Activated T-helper 1 cell treated with anti-CD3 and anti-CD28 coated beads, Interleukin-2, amount 50 U/mL, for 16 hours (primary cell): ENCODE results near the gene TTLL11.

Experiments
- DNase-seq, 2 donors: peaks; one replicate each; pipeline ENCODE4 v3.0.0-alpha.2; 2020; ENCODE audit warnings: low read depth in 1 of 2, low spot score in 1 of 2

TTLL11 gene

DNA sequence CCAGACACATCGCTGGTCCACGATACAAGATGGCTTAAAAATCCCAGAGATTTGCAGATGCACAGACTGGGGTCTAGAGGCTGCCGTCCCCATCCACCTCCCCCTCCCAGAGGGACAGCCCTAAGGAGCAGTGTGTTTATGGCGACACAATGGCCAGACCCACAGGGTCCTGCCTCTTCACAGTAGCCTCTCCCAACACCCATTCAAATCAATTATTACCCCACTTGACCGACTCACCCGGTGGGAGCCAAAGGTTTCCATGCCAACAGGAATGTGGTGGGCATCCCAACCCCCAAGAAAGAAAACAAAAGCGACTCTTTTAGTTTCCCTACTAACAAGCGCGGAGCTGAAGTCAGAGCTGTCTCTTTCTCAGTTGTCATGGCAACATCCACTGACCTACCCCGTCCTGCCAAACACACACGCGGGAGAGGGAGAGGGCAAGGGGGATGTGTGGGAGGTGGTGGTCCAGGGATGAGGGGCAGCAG is 209.0 kb downstream of the TTLL11 start:
- DNase-seq: no peak

DNA sequence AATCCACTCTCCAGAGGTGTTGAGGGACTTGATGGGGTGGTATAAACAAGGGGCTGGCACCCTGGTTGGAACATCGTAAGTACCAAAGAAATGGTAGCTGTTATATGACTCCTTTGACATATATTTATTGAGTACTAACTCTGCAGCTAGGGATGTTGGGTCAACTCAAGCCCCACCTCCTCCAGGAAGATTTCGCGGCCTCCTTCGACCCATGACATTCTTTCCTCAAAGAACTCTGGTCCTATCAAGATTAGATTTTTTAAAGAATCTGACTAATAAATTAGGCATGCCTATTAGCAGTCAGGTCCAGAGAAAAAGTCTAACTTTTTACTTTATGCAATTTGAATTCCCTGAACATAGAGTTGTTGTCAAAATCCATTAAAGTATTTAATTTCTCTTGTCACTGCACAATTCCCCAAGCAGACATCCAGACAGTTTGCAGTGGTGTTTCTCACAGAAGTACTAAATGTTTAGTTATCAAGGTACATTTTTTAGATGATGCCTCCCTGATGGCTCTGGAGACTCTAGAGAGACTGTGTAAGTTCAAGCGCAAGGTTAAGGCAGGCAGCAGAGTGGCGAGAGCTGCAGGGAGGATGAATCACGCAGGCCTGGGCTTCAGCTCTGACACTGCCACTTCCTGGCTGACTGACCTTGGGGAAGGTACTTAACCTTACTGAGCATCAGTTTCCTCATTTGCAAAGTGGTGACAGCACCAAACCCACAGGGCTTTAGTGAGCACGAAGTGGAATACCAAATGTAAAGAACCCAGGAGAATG is 209.6 kb downstream of the TTLL11 start:
- no peak for DNase-seq

DNA sequence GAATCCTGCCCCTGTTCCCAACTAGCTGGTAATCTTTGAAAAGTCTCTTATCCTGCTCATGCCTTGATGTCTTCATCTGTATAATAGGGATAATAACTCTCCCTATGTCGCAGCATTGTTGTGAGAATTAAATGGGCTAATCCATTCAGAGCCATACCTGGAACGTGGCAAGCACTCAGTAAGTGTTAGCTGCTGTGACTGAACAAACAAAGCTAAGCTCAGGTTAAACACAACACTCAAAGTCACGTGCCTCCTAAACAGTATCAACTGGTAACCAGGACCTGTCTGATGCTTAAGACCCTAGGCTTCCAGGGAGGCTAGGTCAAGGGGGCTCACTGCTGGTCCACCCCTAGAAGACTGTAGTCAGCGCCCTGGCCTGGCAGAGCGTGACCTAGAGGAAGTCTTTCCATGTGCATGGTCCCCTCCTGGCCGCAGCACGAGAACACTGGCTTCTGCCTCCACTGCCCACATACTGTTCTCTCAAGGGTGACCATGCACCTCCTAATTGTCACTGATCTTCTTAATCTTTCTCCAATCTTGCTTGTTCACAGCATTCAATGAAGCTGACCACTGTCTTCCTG is 211.1 kb downstream of the TTLL11 start:
- no peak for DNase-seq

DNA sequence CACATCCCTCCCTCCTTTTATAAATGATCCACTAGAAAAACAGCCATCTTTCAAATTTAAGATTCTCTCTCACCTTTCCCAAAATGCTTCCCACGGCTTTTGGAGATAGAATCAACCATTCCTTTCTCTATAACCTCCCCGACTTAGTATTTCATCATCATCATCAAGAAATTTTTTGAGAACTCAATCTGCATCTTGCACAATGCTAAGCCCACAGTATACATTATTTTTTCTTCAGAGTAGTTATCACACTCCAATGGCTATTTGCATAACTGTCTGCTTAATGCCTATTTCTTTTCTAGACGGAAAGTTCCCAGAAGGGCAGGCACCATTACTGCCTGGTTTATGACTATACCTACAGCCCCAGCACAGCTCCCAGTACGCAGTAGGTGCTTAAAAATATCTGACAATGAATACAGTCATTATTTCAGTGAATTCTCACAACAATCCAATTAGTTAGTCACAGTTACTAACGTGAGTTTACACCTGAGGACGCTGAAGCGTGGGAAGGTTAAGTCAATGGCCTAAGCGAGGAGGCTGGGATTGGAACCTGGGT is 212.7 kb downstream of the TTLL11 start:
- DNase-seq: no peak

DNA sequence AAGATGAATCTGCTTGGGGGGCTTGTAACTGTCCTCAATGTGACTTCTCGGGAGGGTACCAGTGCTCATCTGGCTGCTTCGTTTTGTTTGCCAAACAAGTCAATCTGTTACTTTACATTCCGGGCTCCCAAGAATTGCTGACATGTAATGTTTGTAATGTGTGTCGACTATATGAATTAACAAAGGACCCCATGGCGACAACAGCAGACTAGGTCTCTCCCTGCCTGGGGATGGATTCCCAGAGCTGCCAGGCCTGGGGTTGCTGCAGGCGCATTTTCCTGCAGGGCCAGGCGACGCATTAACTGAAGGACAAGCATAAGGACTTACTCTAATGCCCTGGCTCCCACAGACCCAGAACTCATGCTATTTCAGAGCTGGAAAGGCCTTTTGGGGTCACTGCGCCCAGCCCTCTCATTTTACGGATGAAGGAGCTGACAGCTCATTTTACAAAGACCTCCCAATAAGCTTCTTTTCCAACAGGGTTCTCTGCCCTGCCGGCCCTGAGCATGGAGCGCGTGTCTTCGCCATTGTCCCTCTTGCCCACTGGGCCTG is 214.8 kb downstream of the TTLL11 start:
- DNase-seq: no peak

DNA sequence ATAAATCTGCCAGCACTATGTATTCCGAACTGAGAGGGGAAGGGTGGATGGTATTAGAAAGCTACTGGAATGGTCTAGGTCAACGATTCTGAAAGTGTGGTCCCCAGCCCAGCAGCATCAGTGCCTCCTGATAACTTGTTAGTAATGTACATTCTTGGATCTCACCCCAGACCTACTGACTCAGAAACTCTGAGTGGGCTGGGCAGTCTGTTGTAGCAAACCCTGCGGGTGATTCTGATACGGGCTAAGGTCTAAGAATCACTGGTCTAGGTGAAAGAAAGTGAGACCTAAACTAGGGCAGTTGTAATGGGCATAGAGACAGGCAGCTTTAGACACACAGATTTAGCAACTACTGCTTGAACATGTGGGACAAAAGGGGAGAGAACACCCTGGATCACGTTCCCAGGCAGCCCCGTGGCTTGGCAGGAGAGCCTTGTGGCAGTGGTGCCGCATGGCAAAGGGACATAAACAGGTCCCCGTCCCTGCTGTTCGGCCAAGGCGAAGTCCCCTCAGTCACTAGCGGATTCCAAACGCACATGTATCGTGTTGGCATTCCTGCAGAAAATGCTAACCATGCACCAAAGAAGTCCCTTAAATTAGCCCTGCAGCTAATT is 216.3 kb downstream of the TTLL11 start:
- DNase-seq: no peak

DNA sequence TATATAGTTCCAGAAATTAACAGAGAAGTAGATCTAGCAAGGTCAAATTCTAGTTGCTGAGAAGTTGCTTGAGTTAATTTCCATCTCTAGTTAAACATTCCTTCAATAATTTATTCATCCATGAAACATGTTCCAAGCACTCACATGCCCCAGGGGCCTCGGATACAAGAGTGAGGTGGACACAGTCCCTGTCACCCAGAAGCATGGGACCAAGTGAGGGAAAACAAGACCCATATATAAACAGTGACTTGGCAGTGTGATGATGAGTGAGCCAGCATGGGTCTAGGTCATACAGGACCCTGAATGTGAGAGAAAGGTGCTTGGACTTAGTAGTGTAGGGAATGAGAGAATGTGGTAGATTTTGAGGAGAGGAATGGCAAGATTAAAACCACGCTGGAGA is 216.9 kb downstream of the TTLL11 start:
- DNase-seq: no peak

DNA sequence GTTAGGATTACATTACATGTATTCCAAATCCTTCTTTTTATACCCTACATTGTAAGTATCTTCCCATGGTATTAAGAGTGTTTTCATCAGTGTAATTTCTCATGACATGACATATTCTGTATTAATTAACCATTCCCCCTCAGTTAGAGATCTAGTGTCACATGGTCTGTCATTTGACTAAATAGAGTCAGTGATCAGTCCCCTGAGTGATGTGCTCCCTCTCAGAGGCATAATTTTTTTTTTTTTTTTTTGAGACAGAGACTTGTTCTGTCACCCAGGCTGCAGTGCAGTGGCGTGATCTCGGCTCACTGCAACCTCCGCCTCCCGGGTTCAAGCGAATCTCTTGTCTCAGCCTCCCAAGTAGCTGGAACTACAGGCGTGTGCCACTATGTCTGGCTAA is 218.6 kb downstream of the TTLL11 start:
- no peak for DNase-seq

DNA sequence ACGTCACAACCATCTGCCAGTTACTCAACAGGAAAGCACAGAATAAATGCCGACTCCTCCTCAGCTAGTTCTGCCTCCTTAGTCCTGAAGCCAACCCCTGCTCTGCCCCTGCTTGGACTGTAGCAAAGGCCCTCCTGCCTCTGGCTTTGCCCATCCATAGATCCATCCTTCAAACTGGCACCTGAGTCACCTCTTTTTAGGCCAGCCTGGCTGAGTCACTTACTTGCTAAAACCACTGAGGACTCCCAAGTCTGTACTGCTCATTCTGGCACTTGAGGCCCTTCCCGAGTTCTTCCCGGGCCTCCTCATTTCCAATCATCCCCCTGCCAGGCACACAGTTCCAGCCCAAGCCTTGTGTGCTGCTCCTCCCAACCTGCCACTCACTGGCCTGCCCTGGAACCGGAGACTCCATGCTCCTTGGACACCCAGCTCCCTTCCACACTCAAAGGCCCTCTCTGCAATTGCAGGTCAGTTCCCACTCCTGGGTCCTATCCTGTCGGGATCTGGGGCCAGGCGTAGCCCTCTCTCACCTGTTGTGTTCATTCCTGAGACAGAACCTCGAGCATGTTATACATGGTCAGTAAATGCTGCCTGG is 221.6 kb downstream of the TTLL11 start:
- no peak for DNase-seq

DNA sequence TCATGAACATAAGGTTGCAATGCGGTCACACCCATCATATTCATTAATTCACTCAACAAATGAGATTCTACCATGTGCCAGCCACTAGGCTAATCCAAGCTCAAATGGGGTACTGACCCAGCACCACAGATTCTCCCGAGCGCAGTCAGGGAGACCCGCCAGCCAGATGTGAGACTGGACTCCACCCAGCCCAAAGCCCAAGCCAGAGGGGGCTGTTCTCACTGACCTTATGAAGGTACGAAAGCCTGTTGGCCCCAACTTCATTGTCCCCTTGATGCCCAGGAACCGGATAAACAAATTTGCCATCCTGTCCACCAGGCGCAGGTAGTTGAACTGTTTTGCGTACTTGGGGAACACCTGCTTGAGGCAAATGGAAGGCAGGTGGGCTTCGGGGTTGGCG is 222.8 kb downstream of the TTLL11 start:
- no peak for DNase-seq

DNA sequence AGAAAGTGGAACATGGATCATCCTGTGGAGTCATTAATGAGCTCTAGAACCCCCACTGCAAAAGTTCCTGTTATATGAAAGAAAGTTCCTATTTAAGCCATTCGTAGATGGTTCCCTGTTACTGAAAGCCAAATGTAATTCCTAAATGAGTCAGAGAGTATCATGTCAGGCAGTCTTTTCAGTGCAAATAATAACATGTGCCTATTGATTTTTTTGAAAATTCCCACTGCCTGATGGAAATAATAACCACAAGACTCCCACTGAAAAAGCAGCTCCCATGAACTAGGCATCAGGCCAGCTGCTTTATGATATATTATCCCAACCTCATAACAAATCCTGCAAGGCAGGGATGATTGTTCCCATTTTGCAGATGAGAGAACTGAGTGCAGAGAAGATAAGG is 224.5 kb downstream of the TTLL11 start:
- DNase-seq: no peak

DNA sequence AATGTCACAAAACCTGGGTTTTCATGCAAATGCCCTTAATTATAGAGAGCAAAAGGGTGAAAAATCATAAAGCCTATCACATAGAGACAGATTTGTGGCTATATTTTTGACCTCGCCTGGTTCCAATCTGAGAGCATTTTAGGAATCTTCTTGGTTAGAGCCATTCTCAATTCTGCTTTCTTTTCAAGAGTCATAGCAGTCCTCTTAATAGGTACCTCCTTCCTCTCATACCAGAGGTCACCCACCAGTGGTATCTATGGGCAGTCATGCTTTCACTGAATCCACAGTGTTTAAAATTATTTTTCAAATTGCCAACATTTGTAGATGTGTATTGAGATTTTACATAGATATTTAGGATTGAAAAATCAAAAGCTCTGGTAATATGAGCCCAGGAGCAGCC is 226.2 kb downstream of the TTLL11 start:
- no peak for DNase-seq

DNA sequence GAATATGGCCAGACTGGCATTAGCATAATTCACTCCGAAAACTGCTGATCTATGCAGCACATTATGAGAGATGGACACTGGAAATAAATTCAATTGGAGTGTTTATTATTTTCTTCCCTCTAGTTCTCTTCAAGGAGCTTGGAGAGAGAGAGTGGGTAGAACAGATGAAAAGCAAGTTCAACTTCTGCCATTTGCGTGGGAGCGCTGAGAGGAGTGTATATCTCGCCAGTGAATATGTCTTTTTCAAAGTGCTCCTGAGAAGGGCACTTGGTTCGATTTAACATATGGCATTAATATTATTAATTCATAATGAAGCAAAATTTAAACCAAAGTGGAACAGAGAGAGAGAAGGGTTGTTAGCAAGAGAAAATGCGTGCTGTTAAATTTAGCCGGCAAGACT is 227.2 kb downstream of the TTLL11 start:
- DNase-seq: no peak

DNA sequence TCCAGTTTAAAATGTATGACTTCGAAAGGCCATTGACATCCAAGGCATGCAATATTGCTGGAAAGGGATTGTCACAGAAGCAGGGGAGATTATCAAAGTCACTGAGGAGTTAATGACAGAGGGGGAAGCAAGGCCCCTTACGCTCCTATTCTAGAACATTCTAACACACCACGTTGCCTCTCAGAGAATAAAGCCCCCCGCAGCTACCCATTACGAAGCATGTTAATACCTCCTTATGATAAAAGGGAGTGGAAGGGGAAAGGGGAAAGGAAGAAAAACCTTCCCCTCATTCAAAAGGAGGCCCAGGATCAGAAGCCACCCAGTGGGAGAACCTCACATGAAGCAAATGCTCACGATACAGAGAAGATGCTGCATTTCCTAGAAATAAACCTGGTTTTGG is 228.0 kb downstream of the TTLL11 start:
- no peak for DNase-seq

DNA sequence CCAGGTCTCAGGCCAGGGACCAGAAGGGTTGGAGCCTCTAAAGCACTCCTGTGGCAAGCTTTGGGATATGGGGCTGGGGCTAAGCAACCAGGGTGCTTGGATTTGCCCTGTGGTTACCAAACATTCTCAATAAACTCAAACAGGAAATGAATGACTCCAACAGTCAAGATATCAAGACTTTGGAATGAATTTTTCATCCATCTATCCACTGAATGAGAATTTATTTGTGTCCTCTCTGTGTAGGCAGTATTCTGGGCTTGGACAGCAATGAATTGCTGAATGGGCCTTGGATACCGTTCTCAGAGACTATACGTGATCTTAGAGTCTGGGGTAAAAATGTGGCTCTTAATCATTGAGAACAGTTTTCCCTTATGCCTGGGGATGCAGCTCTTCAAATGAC is 229.2 kb downstream of the TTLL11 start:
- DNase-seq: no peak

DNA sequence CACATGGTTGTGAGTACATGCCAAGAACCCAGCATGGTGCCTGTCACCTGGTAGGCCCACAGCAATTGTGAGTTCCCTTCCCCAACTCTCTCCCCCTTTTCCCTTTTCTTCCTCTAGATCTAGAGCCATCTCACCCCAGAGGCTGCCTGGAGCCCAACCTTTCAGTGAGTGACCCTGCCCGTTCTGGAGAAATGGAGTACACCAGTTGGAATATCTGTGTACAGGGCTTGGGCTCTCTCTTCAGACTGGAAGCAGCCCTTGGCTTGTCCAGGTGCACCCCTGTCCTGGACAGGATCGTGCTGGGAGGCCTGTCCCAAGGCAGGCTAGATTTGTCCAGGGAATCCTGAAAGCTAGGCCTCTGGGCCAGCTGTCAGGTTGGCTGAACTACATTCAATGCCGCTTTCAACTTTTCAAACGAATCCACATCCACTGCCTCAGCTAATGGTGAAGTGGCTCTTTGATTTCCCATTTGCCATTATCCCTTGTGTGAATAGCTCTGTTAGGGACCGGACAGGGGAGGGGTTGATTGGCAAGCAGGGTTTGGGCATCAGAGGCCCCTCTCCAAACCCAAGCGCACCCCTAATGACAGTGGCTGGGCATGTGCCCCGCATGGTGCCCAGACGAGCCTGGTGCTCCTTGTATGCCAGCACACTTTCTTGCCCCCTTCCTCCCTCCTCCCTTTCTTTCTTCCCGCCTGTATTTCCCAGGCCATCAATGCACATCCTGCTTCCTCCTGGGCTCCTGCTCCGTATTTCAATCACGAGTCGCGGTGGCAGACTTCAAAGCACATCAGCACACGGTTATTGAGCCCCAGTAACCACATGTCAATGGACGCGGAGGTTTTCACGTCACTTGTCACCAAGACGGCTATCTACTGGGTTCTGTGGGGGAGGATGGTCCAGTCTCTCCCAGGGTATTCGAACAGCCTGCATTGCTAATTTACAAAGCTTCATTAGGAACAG is 230.5 kb downstream of the TTLL11 start:
- DNase-seq: no peak

DNA sequence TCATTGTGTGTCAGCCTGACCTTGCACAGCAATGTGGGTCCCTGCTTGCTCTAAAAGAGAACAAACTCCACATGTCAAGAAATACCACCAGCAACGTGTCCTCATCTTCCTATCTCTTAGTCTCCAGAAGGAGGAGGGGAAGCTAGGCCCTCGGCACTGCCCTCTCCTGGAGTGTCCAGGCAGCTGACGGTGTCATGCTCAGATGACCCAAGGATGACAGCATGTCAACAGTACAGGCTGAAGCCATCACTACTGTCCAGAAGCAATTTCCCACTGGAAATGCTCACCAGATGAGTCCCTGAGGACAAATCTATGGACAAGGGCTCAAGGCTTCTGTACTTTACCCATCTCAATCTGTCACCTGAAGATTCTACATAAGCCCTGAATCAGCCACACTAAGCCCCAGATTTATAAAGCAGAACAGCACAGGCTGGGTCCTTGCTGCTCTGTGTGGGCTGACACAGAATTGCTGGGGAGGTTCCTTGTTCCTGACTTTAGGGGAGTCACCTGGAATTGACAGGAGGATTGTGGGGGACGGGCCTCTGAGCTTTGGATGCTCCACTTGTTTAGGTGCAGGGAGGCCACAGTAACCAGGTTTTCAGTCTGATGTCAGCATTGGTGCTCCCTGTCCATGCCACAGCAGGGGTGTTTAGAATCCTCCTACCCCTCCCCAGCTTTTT is 231.5 kb downstream of the TTLL11 start:
- no peak for DNase-seq

DNA sequence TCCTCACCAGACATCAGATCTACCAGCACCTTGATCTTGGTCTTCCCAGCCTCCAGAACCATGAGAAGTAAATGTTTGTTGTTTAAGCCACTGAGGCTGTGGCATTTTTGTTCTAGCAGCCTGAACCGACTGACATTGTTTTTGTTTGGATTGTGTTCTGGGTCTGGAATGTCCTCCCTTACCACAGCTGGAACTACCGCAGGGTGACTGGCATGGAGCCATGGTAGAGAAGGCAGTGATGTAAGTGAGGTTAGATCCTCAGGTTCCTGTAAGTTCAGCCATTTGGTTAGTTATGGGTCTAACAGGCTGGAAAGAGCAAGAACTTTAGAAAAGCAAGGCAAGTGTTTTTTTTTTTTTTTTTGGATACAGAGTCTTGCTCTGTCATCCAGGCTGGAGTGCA is 232.4 kb downstream of the TTLL11 start:
- no peak for DNase-seq

DNA sequence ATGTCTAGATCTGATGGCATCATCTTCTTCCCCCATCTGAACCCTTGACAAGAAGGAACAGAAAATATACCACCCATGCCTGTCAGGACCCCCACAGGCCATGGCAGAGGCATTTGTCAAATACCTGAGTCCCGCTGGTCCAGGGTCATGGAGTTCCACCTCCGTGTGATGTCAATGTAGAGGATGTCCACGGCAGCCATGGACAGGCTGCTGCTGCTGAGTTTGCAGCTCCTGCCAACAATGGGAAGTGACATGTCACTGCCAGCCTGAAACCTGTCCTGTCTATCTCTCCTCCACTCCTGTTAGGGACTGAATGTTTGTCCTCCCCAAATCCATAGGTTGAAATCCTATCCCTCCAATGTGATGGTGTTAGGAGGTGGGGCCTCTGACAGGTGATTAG is 232.9 kb downstream of the TTLL11 start:
- DNase-seq: no peak

DNA sequence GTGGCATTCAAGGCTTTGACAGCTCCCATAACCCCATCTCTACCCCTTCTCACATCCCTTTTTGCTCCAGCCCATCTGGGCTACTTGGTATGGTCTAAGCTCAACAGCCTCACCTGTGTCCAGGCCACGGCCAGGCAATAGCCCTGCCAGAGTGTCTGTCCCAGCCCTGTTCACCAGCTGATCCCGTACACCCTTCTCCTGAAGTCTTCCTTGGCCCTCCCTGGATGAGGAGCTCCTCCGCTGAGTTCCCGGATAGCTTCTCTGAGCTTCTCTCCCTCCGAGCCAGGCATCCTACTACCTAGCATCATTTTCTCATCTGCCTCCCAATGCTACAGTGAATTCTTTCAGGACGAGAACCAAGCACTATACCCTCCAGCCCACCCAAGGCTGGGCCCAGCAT is 233.5 kb downstream of the TTLL11 start:
- no peak for DNase-seq
